OCI-LY1 (cell line): Measurements from ENCODE around the gene EBF3.

Source experiments
- H2AFZ ChIP-seq: fragments of 200-600 bp; sonication (generic), shearing (Covaris generic); 2 replicates; pipeline ENCODE4 v1.6.0; 2014; ENCODE audit warnings: antibody characterized with exemption, mild to moderate bottlenecking, low read length
- H3F3A ChIP-seq: fragments of 200-600 bp; sonication (generic), shearing (Covaris generic); 2 replicates; pipeline ENCODE4 v1.6.0; 2014; ENCODE audit warnings: mild to moderate bottlenecking, antibody characterized with exemption, low read length, moderate library complexity; ENCODE audit not compliant: insufficient read depth
- H3K27ac ChIP-seq: fragments of 200-600 bp; sonication (generic); 2 replicates; pipeline ENCODE4 v1.5.1; 2014; ENCODE audit warnings: low read length, mixed run types, mild to moderate bottlenecking, low read depth; ENCODE audit not compliant: poor library complexity, severe bottlenecking
- H3K27me3 ChIP-seq: fragments of 200-600 bp; sonication (generic); 2 replicates; pipeline ENCODE4 v1.6.0; 2014; ENCODE audit warnings: antibody characterized with exemption, mild to moderate bottlenecking, low read length, moderate library complexity; ENCODE audit not compliant: insufficient read depth
- H3K36me3 ChIP-seq: fragments of 200-600 bp; sonication (generic); 2 replicates; pipeline ENCODE4 v1.6.1; 2014; ENCODE audit warnings: mild to moderate bottlenecking, antibody characterized with exemption, low read length, moderate library complexity, mixed read lengths; ENCODE audit not compliant: insufficient read depth
- H3K4me1 ChIP-seq: fragments of 200-600 bp; sonication (generic); 2 replicates; pipeline ENCODE4 v1.5.1; 2014; ENCODE audit warnings: mild to moderate bottlenecking, low read length, moderate library complexity; ENCODE audit not compliant: insufficient read depth, severe bottlenecking
- H3K4me2 ChIP-seq: fragments of 200-600 bp; sonication (generic), shearing (Covaris generic); 2 replicates; pipeline ENCODE4 v1.6.1; 2014; ENCODE audit warnings: low read length
- H3K4me3 ChIP-seq: fragments of 200-600 bp; sonication (generic); 2 replicates; pipeline ENCODE4 v1.5.1; 2014; ENCODE audit warnings: low read length, low read depth, mild to moderate bottlenecking, mixed read lengths; ENCODE audit not compliant: poor library complexity, severe bottlenecking
- H3K79me2 ChIP-seq: fragments of 200-600 bp; shearing (Covaris generic); 2 replicates; pipeline ENCODE4 v1.6.1; 2016; ENCODE audit warnings: mixed run types, low read length, mixed read lengths; ENCODE audit not compliant: insufficient read depth
- H3K9ac ChIP-seq: fragments of 200-600 bp; sonication (generic), shearing (Covaris generic); 2 replicates; pipeline ENCODE4 v1.6.1; 2014; ENCODE audit warnings: mild to moderate bottlenecking, low read length, mixed read lengths
- H3K9me2 ChIP-seq: fragments of 200-600 bp; sonication (generic), shearing (Covaris generic); 2 replicates; pipeline ENCODE4 v1.6.1; 2014; ENCODE audit warnings: low read depth, mild to moderate bottlenecking, low read length, mixed read lengths
- H3K9me3 ChIP-seq: fragments of 200-600 bp; shearing (Covaris generic); 2 replicates; pipeline ENCODE4 v1.6.1; 2014; ENCODE audit warnings: low read length, mixed read lengths
- H4K20me1 ChIP-seq: fragments of 200-600 bp; sonication (generic), shearing (Covaris generic); 2 replicates; pipeline ENCODE4 v1.6.0; 2016; ENCODE audit warnings: mild to moderate bottlenecking, low read length; ENCODE audit not compliant: insufficient read depth
- EZH2 ChIP-seq: fragments of 200-600 bp; sonication (generic), shearing (Covaris generic); IDR thresholded peaks from 2 replicates; pipeline ENCODE4 v1.8.0; 2017; ENCODE audit warnings: borderline replicate concordance, mixed run types, mild to moderate bottlenecking, antibody characterized with exemption, low read length, moderate library complexity, mixed read lengths
- TF ChIP-seq, protein P1 (sequence below): fragments of 200-600 bp; sonication (generic), shearing (Covaris generic); IDR thresholded peaks from 2 replicates; pipeline ENCODE4 v1.5.1; 2017; ENCODE audit warnings: mild to moderate bottlenecking, antibody characterized with exemption, low read length, moderate library complexity, mixed read lengths

Gene EBF3

DNA sequence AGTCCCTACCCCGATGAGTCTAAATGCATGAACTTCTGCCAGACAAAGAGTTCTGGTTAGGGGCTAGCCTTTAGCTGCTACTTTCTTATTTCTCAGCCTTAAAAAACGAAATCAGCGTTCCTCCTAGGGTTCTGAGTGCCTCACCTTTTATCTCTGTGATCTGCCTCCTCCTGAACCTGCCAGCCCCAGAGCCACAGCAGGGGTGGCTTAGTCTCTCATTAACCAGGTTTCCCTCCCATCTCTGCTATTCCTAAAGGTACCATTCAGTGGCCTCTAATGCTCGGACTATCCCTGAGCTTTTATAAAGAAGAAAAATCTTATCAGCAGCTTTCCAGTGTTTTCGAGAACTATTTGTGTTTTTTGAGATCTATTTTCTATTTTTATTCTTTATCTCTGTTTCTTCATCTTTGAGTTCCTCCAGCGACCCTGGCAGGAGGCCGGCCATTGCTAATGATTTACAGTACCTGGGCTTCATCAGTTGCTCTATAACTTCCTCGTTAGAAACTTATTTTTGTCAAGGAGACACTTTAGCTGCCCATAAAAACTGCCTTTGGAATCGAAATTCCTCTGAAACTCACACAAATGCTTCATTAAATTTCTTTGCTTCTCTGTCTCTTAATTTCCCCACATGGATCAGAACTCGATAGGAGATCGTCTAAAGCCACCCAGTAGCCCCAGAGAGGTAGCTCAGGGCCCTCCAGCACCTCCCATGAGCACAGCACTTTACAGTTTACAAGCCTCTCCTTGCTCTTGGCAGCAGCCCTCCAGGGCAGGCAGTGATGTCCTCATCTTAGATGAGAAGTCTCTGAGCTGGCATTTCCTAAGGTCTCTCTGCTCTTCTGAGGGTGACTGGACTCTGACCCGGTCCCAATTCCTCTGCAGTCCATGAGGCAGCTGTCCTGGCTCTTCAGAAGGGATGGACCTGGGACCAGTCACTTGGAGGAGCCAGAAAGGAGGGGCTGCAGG lies 149.1 kb downstream of the EBF3 start:
- TF ChIP-seq, protein P1, sequence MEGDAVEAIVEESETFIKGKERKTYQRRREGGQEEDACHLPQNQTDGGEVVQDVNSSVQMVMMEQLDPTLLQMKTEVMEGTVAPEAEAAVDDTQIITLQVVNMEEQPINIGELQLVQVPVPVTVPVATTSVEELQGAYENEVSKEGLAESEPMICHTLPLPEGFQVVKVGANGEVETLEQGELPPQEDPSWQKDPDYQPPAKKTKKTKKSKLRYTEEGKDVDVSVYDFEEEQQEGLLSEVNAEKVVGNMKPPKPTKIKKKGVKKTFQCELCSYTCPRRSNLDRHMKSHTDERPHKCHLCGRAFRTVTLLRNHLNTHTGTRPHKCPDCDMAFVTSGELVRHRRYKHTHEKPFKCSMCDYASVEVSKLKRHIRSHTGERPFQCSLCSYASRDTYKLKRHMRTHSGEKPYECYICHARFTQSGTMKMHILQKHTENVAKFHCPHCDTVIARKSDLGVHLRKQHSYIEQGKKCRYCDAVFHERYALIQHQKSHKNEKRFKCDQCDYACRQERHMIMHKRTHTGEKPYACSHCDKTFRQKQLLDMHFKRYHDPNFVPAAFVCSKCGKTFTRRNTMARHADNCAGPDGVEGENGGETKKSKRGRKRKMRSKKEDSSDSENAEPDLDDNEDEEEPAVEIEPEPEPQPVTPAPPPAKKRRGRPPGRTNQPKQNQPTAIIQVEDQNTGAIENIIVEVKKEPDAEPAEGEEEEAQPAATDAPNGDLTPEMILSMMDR: no peak
- TF ChIP-seq EZH2: no peak

DNA sequence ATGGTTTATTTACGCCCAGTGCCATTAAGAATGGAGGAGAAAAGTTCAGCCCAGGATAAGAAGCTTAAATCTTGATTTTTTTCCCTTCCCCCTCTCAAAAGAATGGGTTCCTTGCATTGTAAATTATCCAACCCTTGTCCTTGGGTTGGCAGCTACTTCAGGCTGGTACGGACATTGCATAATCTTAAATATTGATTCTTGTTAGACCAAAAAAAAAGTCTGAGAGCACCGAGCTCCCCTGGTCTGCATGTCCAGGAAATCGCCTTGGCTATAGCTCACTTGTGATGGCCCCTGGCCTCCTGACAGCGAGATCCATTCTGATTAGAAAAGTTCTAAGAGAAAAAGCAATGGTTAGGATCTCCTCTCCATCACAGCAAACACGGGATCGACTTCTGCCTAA lies 151.7 kb downstream of the EBF3 start:
- Histone ChIP-seq H3K9me2 (no peaks in the 10 kb centered on the region), H3K4me3 (no peak overlapping the region), H3K27ac (no peak overlapping the region), H3K4me2 (no peak overlapping the region), H3K4me1 (no peaks in the 10 kb centered on the region), H4K20me1 (no peaks in the 10 kb centered on the region), H3K9me3 (no peaks in the 10 kb centered on the region), H3K79me2 (no peaks in the 10 kb centered on the region), H3F3A (no peaks in the 10 kb centered on the region), H3K9ac (no peak overlapping the region), H2AFZ (no peak overlapping the region), H3K36me3 (no peaks in the 10 kb centered on the region; the same call in 1 of the 2 replicates), H3K27me3 (no peaks in the 10 kb centered on the region)
- TF ChIP-seq, protein P1: no peak
- no peak for TF ChIP-seq EZH2

More for the DNA sequence above, 149.1 kb downstream of the EBF3 start:
- H4K20me1 ChIP-seq: no peaks in the 10 kb centered on the region
- no peak overlapping the region for H3K27ac ChIP-seq
- no peak overlapping the region for H3K9ac ChIP-seq
- no peak overlapping the region for H2AFZ ChIP-seq
- H3K4me3 ChIP-seq: no peak overlapping the region
- H3K9me3 ChIP-seq: 0 out of 2 replicates have a peak, but pooled peaks cover 3% of the 10 kb centered on the region
- H3K36me3 ChIP-seq: no peaks in the 10 kb centered on the region; the same call in 1 of the 2 replicates
- no peaks in the 10 kb centered on the region for H3F3A ChIP-seq
- no peak overlapping the region for H3K4me2 ChIP-seq
- H3K9me2 ChIP-seq: no peaks in the 10 kb centered on the region
- no peaks in the 10 kb centered on the region for H3K79me2 ChIP-seq
- no peaks in the 10 kb centered on the region; the same call in 1 of the 2 replicates for H3K27me3 ChIP-seq
- H3K4me1 ChIP-seq: no peaks in the 10 kb centered on the region

DNA sequence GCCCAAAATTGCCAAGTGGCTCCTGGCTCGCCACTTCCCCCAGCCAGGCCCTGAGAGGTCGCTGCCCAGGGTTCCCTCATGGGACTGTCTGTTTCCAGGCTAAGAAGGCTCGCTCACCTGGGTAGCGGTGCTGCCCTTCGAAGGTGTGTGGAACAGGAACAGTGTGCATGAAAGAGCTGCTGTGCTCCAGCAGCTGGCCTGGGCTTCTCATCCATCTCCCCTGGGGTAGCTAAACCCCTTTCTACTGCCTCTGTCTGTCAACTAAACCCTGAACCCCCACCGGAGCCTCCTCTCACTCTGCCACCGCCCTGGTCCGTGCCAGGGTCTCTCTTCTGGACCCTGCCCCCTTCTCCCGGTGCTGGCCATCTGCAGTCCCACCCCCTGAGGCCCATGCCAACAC lies 152.9 kb downstream of the EBF3 start:
- Histone ChIP-seq H3K9me2 (no peaks in the 10 kb centered on the region), H2AFZ (no peak overlapping the region), H4K20me1 (no peaks in the 10 kb centered on the region), H3F3A (no peaks in the 10 kb centered on the region), H3K79me2 (no peaks in the 10 kb centered on the region), H3K27ac (no peak overlapping the region), H3K4me1 (no peaks in the 10 kb centered on the region), H3K9ac (no peak overlapping the region), H3K4me2 (no peak overlapping the region), H3K9me3 (no peaks in the 10 kb centered on the region), H3K4me3 (no peak overlapping the region), H3K36me3 (no peaks in the 10 kb centered on the region; the same call in 1 of the 2 replicates), H3K27me3 (no peaks in the 10 kb centered on the region)
- TF ChIP-seq EZH2: no peak
- TF ChIP-seq, protein P1: no peak
